HEK293 (cell line): ENCODE results near the gene OCLN.
A peak's percentile ranks its signal among the peaks of the same experiment; 100 is the strongest.

ENCODE experiments used
- ELK4 ChIP-seq: IDR thresholded peaks from 2 replicates; pipeline ENCODE4 v1.6.1; 2011; ENCODE audit warnings: mild to moderate bottlenecking, low read depth, low read length, borderline replicate concordance
- GLIS2 ChIP-seq: fragments of 450-650 bp; formaldehyde crosslinking; IDR thresholded peaks from 2 replicates; pipeline ENCODE4 v1.5.1; 2016; ENCODE audit warnings: missing biosample characterization, missing genetic modification characterization
- HOXA7 ChIP-seq: sonication (generic); formaldehyde crosslinking; IDR thresholded peaks from 2 replicates; pipeline ENCODE4 v1.8.1; 2022; ENCODE audit warnings: missing genetic modification reagents, borderline replicate concordance
- KLF7 ChIP-seq: fragments of 450-650 bp; formaldehyde crosslinking; IDR thresholded peaks from 2 replicates; pipeline ENCODE4 v1.5.1; 2016; ENCODE audit warnings: missing biosample characterization, missing genetic modification characterization, borderline replicate concordance
- KLF8 ChIP-seq: fragments of 450-650 bp; formaldehyde crosslinking; IDR thresholded peaks from 2 replicates; pipeline ENCODE4 v1.5.1; 2016; ENCODE audit warnings: missing biosample characterization, missing genetic modification characterization
- OSR2 ChIP-seq: fragments of 450-650 bp; formaldehyde crosslinking; IDR thresholded peaks from 2 replicates; pipeline ENCODE4 v1.5.1; 2016; ENCODE audit warnings: missing biosample characterization, missing genetic modification characterization
- YY1 ChIP-seq: fragments of 450-650 bp; formaldehyde crosslinking; IDR thresholded peaks from 2 replicates; pipeline ENCODE4 v1.5.1; 2018; ENCODE audit warnings: missing biosample characterization, missing genetic modification characterization
- ZFHX2 ChIP-seq: fragments of 450-650 bp; formaldehyde crosslinking; conservative IDR thresholded peaks from 2 replicates; pipeline ENCODE4 v1.5.1; 2016; ENCODE audit warnings: missing biosample characterization, missing genetic modification characterization
- ZFP37 ChIP-seq: fragments of 450-650 bp; formaldehyde crosslinking; IDR thresholded peaks from 2 replicates; pipeline ENCODE4 v1.5.1; 2016; ENCODE audit warnings: missing biosample characterization, missing genetic modification characterization
- ZIC2 ChIP-seq: fragments of 450-650 bp; formaldehyde crosslinking; IDR thresholded peaks from 2 replicates; pipeline ENCODE4 v1.5.1; 2016; ENCODE audit warnings: missing biosample characterization, missing genetic modification characterization
- ZNF121 ChIP-seq: fragments of 450-650 bp; formaldehyde crosslinking; IDR thresholded peaks from 2 replicates; pipeline ENCODE4 v1.5.1; 2016; ENCODE audit warnings: missing biosample characterization, missing genetic modification characterization
- ZNF16 ChIP-seq: fragments of 450-650 bp; formaldehyde crosslinking; IDR thresholded peaks from 2 replicates; pipeline ENCODE4 v1.5.1; 2016; ENCODE audit warnings: low read depth, missing biosample characterization, missing genetic modification characterization
- ZNF184 ChIP-seq: fragments of 450-650 bp; IDR thresholded peaks from 2 replicates; pipeline ENCODE4 v1.5.1; 2018; ENCODE audit warnings: missing biosample characterization, mild to moderate bottlenecking, missing genetic modification characterization
- ZNF202 ChIP-seq: fragments of 450-650 bp; formaldehyde crosslinking; IDR thresholded peaks from 2 replicates; pipeline ENCODE4 v1.5.1; 2016; ENCODE audit warnings: missing biosample characterization, missing genetic modification characterization, borderline replicate concordance
- ZNF350 ChIP-seq: fragments of 450-650 bp; formaldehyde crosslinking; IDR thresholded peaks from 2 replicates; pipeline ENCODE4 v1.5.0; 2017; ENCODE audit warnings: missing biosample characterization, mild to moderate bottlenecking, missing genetic modification characterization
- ZNF426 ChIP-seq: fragments of 450-650 bp; formaldehyde crosslinking; IDR thresholded peaks from 2 replicates; pipeline ENCODE4 v1.5.1; 2017; ENCODE audit warnings: missing biosample characterization, missing genetic modification characterization, mild to moderate bottlenecking, inconsistent platforms, moderate library complexity
- ZNF501 ChIP-seq: fragments of 450-650 bp; formaldehyde crosslinking; IDR thresholded peaks from 2 replicates; pipeline ENCODE4 v1.5.1; 2016; ENCODE audit warnings: missing biosample characterization, missing genetic modification characterization
- ZNF521 ChIP-seq: fragments of 450-650 bp; formaldehyde crosslinking; IDR thresholded peaks from 2 replicates; pipeline ENCODE4 v1.5.1; 2017; ENCODE audit warnings: missing biosample characterization, mild to moderate bottlenecking, missing genetic modification characterization
- ZNF560 ChIP-seq: fragments of 450-650 bp; formaldehyde crosslinking; IDR thresholded peaks from 2 replicates; pipeline ENCODE4 v1.5.1; 2017; ENCODE audit warnings: missing biosample characterization, missing genetic modification characterization, borderline replicate concordance
- ZNF624 ChIP-seq: fragments of 450-650 bp; formaldehyde crosslinking; IDR thresholded peaks from 2 replicates; pipeline ENCODE4 v1.5.1; 2017; ENCODE audit warnings: missing biosample characterization, missing genetic modification characterization
- ZNF747 ChIP-seq: fragments of 450-650 bp; formaldehyde crosslinking; IDR thresholded peaks from 2 replicates; pipeline ENCODE4 v1.5.1; 2016; ENCODE audit warnings: missing biosample characterization, missing genetic modification characterization
- ZNF791 ChIP-seq: fragments of 450-650 bp; formaldehyde crosslinking; IDR thresholded peaks from 2 replicates; pipeline ENCODE4 v1.5.1; 2016; ENCODE audit warnings: missing biosample characterization, missing genetic modification characterization
- ZNF792 ChIP-seq: fragments of 450-650 bp; formaldehyde crosslinking; IDR thresholded peaks from 2 replicates; pipeline ENCODE4 v1.5.1; 2016; ENCODE audit warnings: missing biosample characterization, missing genetic modification characterization
- TF ChIP-seq, protein P1 (sequence below): fragments of 450-650 bp; formaldehyde crosslinking; IDR thresholded peaks from 2 replicates; pipeline ENCODE4 v1.5.1; 2016; ENCODE audit warnings: missing biosample characterization, missing genetic modification characterization
- TF ChIP-seq, protein P2 (sequence below): sonication (generic); formaldehyde crosslinking; IDR thresholded peaks from 2 replicates; pipeline ENCODE4 v1.8.1; 2022; ENCODE audit warnings: mild to moderate bottlenecking, moderate library complexity, missing genetic modification reagents
- TF ChIP-seq, protein P3 (sequence below): fragments of 450-650 bp; IDR thresholded peaks from 2 replicates; pipeline ENCODE4 v1.5.1; 2018; ENCODE audit warnings: missing biosample characterization, mild to moderate bottlenecking, missing genetic modification characterization
- TF ChIP-seq, protein P4 (sequence below): fragments of 450-650 bp; formaldehyde crosslinking; IDR thresholded peaks from 2 replicates; pipeline ENCODE4 v1.5.1; 2017; ENCODE audit warnings: missing biosample characterization, missing genetic modification characterization
- TF ChIP-seq, protein P5 (sequence below): fragments of 450-650 bp; formaldehyde crosslinking; conservative IDR thresholded peaks from 2 replicates; pipeline ENCODE4 v1.5.1; 2016; ENCODE audit warnings: low read depth, missing biosample characterization, missing genetic modification characterization
- TF ChIP-seq, protein P6 (sequence below): fragments of 450-650 bp; formaldehyde crosslinking; IDR thresholded peaks from 2 replicates; pipeline ENCODE4 v1.5.1; 2016; ENCODE audit warnings: missing biosample characterization, missing genetic modification characterization, borderline replicate concordance

The OCLN gene

DNA sequence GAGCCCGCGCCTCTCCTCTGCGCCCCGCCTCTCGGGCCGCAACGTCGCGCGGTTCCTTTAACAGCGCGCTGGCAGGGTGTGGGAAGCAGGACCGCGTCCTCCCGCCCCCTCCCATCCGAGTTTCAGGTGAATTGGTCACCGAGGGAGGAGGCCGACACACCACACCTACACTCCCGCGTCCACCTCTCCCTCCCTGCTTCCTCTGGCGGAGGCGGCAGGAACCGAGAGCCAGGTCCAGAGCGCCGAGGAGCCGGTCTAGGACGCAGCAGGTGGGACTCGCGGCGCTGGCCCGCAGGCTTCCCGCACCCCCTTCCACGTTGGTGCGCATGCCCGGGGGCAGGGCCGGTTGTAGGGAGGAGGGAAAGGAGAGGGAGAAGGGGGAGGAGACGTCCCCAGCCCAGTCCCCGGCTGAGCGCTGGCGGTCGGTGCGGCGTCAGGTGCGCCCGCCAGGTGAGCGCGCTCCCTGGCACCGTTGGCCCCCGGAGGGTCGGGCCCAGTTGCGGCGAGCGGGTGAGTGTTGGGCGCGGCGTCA is at the start of gene OCLN (continued):
- TF ChIP-seq KLF8 (tag by site-specific recombination) (peak; percentile 90; the same call in 1 of the 2 replicates), OSR2 (tag by site-specific recombination) (no peak), ZNF350 (tag by site-specific recombination) (no peak), ZFHX2 (peak; percentile 94), ELK4 (no peak), ZNF560 (tag by site-specific recombination) (no peak), ZNF624 (tag by site-specific recombination) (no peak), ZNF791 (no peak), YY1 (tag by site-specific recombination) (no peak), ZNF747 (tag by site-specific recombination) (no peak), ZNF16 (tag by site-specific recombination) (no peak), KLF7 (tag by site-specific recombination) (0 out of 2 replicates have a peak, but pooled peaks have one; percentile 25), ZNF792 (tag by site-specific recombination) (no peak), ZFP37 (tag by site-specific recombination) (0 out of 2 replicates have a peak, but pooled peaks have one; percentile 41), ZIC2 (tag by site-specific recombination) (peak; percentile 86), ZNF521 (no peak), ZNF184 (tag by site-specific recombination) (no peak), ZNF121 (tag by site-specific recombination) (peak; percentile 90), ZNF202 (tag by site-specific recombination) (no peak), ZNF426 (tag by site-specific recombination) (no peak), GLIS2 (peak; percentile 97), HOXA7 (CRISPR knock-in tag) (no peak), ZNF501 (tag by site-specific recombination) (peak; percentile 93)
- TF ChIP-seq, protein P1, sequence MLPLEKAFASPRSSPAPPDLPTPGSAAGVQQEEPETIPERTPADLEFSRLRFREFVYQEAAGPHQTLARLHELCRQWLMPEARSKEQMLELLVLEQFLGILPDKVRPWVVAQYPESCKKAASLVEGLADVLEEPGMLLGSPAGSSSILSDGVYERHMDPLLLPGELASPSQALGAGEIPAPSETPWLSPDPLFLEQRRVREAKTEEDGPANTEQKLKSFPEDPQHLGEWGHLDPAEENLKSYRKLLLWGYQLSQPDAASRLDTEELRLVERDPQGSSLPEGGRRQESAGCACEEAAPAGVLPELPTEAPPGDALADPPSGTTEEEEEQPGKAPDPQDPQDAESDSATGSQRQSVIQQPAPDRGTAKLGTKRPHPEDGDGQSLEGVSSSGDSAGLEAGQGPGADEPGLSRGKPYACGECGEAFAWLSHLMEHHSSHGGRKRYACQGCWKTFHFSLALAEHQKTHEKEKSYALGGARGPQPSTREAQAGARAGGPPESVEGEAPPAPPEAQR (tag by site-specific recombination), result no peak
- TF ChIP-seq, protein P2, sequence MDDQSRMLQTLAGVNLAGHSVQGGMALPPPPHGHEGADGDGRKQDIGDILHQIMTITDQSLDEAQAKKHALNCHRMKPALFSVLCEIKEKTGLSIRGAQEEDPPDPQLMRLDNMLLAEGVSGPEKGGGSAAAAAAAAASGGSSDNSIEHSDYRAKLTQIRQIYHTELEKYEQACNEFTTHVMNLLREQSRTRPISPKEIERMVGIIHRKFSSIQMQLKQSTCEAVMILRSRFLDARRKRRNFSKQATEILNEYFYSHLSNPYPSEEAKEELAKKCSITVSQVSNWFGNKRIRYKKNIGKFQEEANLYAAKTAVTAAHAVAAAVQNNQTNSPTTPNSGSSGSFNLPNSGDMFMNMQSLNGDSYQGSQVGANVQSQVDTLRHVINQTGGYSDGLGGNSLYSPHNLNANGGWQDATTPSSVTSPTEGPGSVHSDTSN (CRISPR knock-in tag), result peak; percentile 85
- TF ChIP-seq, protein P3, sequence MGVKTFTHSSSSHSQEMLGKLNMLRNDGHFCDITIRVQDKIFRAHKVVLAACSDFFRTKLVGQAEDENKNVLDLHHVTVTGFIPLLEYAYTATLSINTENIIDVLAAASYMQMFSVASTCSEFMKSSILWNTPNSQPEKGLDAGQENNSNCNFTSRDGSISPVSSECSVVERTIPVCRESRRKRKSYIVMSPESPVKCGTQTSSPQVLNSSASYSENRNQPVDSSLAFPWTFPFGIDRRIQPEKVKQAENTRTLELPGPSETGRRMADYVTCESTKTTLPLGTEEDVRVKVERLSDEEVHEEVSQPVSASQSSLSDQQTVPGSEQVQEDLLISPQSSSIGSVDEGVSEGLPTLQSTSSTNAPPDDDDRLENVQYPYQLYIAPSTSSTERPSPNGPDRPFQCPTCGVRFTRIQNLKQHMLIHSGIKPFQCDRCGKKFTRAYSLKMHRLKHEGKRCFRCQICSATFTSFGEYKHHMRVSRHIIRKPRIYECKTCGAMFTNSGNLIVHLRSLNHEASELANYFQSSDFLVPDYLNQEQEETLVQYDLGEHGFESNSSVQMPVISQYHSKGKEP (tag by site-specific recombination), result no peak; the same call in 1 of the 2 replicates
- TF ChIP-seq, protein P4, sequence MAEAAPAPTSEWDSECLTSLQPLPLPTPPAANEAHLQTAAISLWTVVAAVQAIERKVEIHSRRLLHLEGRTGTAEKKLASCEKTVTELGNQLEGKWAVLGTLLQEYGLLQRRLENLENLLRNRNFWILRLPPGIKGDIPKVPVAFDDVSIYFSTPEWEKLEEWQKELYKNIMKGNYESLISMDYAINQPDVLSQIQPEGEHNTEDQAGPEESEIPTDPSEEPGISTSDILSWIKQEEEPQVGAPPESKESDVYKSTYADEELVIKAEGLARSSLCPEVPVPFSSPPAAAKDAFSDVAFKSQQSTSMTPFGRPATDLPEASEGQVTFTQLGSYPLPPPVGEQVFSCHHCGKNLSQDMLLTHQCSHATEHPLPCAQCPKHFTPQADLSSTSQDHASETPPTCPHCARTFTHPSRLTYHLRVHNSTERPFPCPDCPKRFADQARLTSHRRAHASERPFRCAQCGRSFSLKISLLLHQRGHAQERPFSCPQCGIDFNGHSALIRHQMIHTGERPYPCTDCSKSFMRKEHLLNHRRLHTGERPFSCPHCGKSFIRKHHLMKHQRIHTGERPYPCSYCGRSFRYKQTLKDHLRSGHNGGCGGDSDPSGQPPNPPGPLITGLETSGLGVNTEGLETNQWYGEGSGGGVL, result peak; percentile 96
- TF ChIP-seq, protein P5, sequence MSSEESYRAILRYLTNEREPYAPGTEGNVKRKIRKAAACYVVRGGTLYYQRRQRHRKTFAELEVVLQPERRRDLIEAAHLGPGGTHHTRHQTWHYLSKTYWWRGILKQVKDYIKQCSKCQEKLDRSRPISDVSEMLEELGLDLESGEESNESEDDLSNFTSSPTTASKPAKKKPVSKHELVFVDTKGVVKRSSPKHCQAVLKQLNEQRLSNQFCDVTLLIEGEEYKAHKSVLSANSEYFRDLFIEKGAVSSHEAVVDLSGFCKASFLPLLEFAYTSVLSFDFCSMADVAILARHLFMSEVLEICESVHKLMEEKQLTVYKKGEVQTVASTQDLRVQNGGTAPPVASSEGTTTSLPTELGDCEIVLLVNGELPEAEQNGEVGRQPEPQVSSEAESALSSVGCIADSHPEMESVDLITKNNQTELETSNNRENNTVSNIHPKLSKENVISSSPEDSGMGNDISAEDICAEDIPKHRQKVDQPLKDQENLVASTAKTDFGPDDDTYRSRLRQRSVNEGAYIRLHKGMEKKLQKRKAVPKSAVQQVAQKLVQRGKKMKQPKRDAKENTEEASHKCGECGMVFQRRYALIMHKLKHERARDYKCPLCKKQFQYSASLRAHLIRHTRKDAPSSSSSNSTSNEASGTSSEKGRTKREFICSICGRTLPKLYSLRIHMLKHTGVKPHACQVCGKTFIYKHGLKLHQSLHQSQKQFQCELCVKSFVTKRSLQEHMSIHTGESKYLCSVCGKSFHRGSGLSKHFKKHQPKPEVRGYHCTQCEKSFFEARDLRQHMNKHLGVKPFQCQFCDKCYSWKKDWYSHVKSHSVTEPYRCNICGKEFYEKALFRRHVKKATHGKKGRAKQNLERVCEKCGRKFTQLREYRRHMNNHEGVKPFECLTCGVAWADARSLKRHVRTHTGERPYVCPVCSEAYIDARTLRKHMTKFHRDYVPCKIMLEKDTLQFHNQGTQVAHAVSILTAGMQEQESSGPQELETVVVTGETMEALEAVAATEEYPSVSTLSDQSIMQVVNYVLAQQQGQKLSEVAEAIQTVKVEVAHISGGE (tag by site-specific recombination), result 0 out of 2 replicates have a peak, but pooled peaks have one; percentile 12
- TF ChIP-seq, protein P6, sequence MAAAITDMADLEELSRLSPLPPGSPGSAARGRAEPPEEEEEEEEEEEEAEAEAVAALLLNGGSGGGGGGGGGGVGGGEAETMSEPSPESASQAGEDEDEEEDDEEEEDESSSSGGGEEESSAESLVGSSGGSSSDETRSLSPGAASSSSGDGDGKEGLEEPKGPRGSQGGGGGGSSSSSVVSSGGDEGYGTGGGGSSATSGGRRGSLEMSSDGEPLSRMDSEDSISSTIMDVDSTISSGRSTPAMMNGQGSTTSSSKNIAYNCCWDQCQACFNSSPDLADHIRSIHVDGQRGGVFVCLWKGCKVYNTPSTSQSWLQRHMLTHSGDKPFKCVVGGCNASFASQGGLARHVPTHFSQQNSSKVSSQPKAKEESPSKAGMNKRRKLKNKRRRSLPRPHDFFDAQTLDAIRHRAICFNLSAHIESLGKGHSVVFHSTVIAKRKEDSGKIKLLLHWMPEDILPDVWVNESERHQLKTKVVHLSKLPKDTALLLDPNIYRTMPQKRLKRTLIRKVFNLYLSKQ, result no peak
